A549 (cell line): ENCODE measurements around the gene ZNF469.

Experiments used
- CBX2 ChIP-seq: fragments of 200-600 bp; sonication (generic); IDR thresholded peaks from 2 replicates; pipeline ENCODE4 v1.6.1; 2016; ENCODE audit warnings: low read depth, mild to moderate bottlenecking, borderline replicate concordance
- CEBPB ChIP-seq, 2 experiments: fragments of >200 bp in 1 of 2; sonication (Bioruptor Twin) in 1 of 2; formaldehyde crosslinking in 1 of 2; IDR thresholded peaks; 2 replicates each; pipeline ENCODE4 v1.6.1; 2012 to 2016
- CHD4 ChIP-seq: fragments of 200-600 bp; sonication (generic); IDR thresholded peaks from 2 replicates; pipeline ENCODE4 v1.6.1; 2016; ENCODE audit warnings: antibody characterized with exemption, mild to moderate bottlenecking, borderline replicate concordance
- CTCF ChIP-seq: fragments of >200 bp; sonication (Bioruptor Twin); formaldehyde crosslinking; IDR thresholded peaks from 3 replicates; pipeline ENCODE4 v1.5.1; 2016
- ELK1 ChIP-seq: fragments of 150-350 bp; IDR thresholded peaks from 2 replicates; pipeline ENCODE4 v1.6.1; 2014; ENCODE audit warnings: low read depth, mild to moderate bottlenecking, low read length
- HDAC2 ChIP-seq: fragments of 200-600 bp; sonication (generic); IDR thresholded peaks from 2 replicates; pipeline ENCODE4 v1.6.1; 2016
- POLR2A ChIP-seq: IDR thresholded peaks from 2 replicates; pipeline ENCODE4 v1.6.1; 2012; ENCODE audit warnings: mild to moderate bottlenecking, low read length
- RAD21 ChIP-seq, 2 experiments: fragments of >200 bp in 1 of 2; sonication (Bioruptor Twin) in 1 of 2; formaldehyde crosslinking in 1 of 2; IDR thresholded peaks in 1 of 2; conservative IDR thresholded peaks in 1 of 2; 2 replicates in 1 of 2; 3 replicates in 1 of 2; pipeline ENCODE4 v1.6.1; 2012 to 2018; ENCODE audit warnings: inconsistent platforms in 1 of 2

- TF ChIP-seq CTCF (no peak), POLR2A (no peak), CHD4 (no peak), CBX2 (no peak), ELK1 (no peak), HDAC2 (no peak), RAD21 (conservative IDR thresholded peaks at IDR 0.05 in 1 of 2, IDR thresholded peaks at IDR 0.05 in 1 of 2) (peak in 1 of 2 experiments; percentile 16; a peak in 1 of 5 replicates), CEBPB (IDR thresholded peaks at IDR 0.05) (no peak)
Measured at GRCh38 chr16:88406096-88407041, 23.6 kb downstream of the ZNF469 start.
